SK-N-SH (cell line): ENCODE results near the gene AGFG1. TPM values are rescaled to one million over a fixed set of nuclear protein-coding genes. Genes with fewer than 3 reads are reported as not detected.
A peak's percentile ranks its signal among the peaks of the same experiment; 100 is the strongest.

ENCODE experiments used
- CTCF ChIA-PET: fragments of 300-600, 350-600 bp; formaldehyde crosslinking; extraction: SDS; loops from one replicate; lab custom pipeline; 2021; lab: Yijun Ruan, JAX
- POLR2A ChIA-PET: fragments of 350-600 bp; sonication (Branson Sonifier 250); formaldehyde crosslinking; extraction: SDS; loops from one replicate; lab custom pipeline; 2020; ENCODE audit warnings: antibody characterized with exemption, inconsistent platforms; lab: Yijun Ruan, JAX
- DNase-seq: peaks from one replicate; pipeline ENCODE4 v3.0.0; 2012
- H2AFZ ChIP-seq: fragments of 200-600 bp; sonication (generic); 2 replicates; pipeline ENCODE4 v1.8.1; 2016; ENCODE audit warnings: antibody characterized with exemption, mild to moderate bottlenecking, low read depth
- H3F3A ChIP-seq: fragments of 200-600 bp; sonication (generic); replicated peaks from 2 replicates; pipeline ENCODE3; 2016; ENCODE audit warnings: antibody characterized with exemption, mild to moderate bottlenecking; ENCODE audit not compliant: insufficient read depth
- H3K27ac ChIP-seq, 2 experiments: fragments of 200-500 bp in 1 of 2; fragments of 200-600 bp in 1 of 2; sonication (Bioruptor generic) in 1 of 2; sonication (generic), shearing (Covaris generic) in 1 of 2; 2 replicates each; pipeline versions ENCODE4 v1.5.1 to v1.6.1; 2014 to 2016; ENCODE audit warnings: low read depth in 2 of 2, inconsistent platforms in 1 of 2, low read length in 1 of 2, mild to moderate bottlenecking in 1 of 2, mixed read lengths in 1 of 2
- H3K27me3 ChIP-seq: fragments of 200-600 bp; sonication (generic), shearing (Covaris generic); 2 replicates; pipeline ENCODE4 v1.6.1; 2016; ENCODE audit warnings: mixed run types; ENCODE audit not compliant: insufficient read depth
- H3K36me3 ChIP-seq, 2 experiments: fragments of 200-500 bp in 1 of 2; fragments of 200-600 bp in 1 of 2; sonication (Bioruptor generic) in 1 of 2; sonication (generic) in 1 of 2; replicated peaks in 1 of 2; 2 replicates each; pipeline versions ENCODE3 to v1.5.1; 2014 to 2016; ENCODE audit warnings: low read length in 1 of 2, mild to moderate bottlenecking in 1 of 2; ENCODE audit not compliant: insufficient read depth in 2 of 2, control insufficient read depth in 1 of 2
- H3K4me1 ChIP-seq, 2 experiments: fragments of 200-500 bp in 1 of 2; fragments of 200-600 bp in 1 of 2; sonication (Bioruptor generic) in 1 of 2; sonication (generic), shearing (Covaris generic) in 1 of 2; 2 replicates each; pipeline versions ENCODE4 v1.5.1 to v1.6.1; 2014 to 2016; ENCODE audit warnings: low read depth in 1 of 2, low read length in 1 of 2, mixed run types in 1 of 2; ENCODE audit not compliant: insufficient read depth in 2 of 2, control insufficient read depth in 1 of 2
- H3K4me2 ChIP-seq: fragments of 200-600 bp; sonication (generic), shearing (Covaris generic); 2 replicates; pipeline ENCODE4 v1.6.1; 2017; ENCODE audit warnings: mixed run types
- H3K4me3 ChIP-seq, 2 experiments: fragments of 200-500 bp in 1 of 2; fragments of 200-600 bp in 1 of 2; sonication (Bioruptor generic) in 1 of 2; sonication (generic), shearing (Covaris generic) in 1 of 2; 2 replicates each; pipeline versions ENCODE4 v1.5.1 to v1.8.1; 2014 to 2016; ENCODE audit warnings: low read depth in 2 of 2, inconsistent platforms in 1 of 2, low read length in 1 of 2, mild to moderate bottlenecking in 1 of 2, mixed read lengths in 1 of 2, moderate library complexity in 1 of 2
- H3K79me2 ChIP-seq: fragments of 200-600 bp; sonication (generic); 2 replicates; pipeline ENCODE4 v1.8.1; 2017; ENCODE audit warnings: mild to moderate bottlenecking; ENCODE audit not compliant: insufficient read depth
- H3K9ac ChIP-seq: fragments of 200-600 bp; sonication (generic); 2 replicates; pipeline ENCODE4 v1.6.1; 2017; ENCODE audit warnings: mixed run types
- H3K9me2 ChIP-seq: fragments of 200-600 bp; sonication (generic); 2 replicates; pipeline ENCODE4 v1.6.1; 2017; ENCODE audit warnings: mixed run types
- H3K9me3 ChIP-seq: fragments of 200-600 bp; sonication (generic); 2 replicates; pipeline ENCODE4 v1.6.1; 2017; ENCODE audit warnings: mixed run types, mild to moderate bottlenecking, moderate library complexity
- H4K20me1 ChIP-seq: fragments of 200-600 bp; sonication (generic); 2 replicates; pipeline ENCODE4 v1.6.1; 2017; ENCODE audit warnings: mild to moderate bottlenecking, mixed run types; ENCODE audit not compliant: insufficient read depth
- ELF1 ChIP-seq: IDR thresholded peaks from 2 replicates; pipeline ENCODE4 v1.4.0; 2012
- EP300 ChIP-seq, 2 experiments: IDR thresholded peaks; 2 replicates each; pipeline versions ENCODE4 v1.4.0 to v1.6.1; 2012; ENCODE audit warnings: borderline replicate concordance in 1 of 2, low read depth in 1 of 2, low read length in 1 of 2
- FOSL2 ChIP-seq: IDR thresholded peaks from 2 replicates; pipeline ENCODE4 v1.4.0; 2012; ENCODE audit warnings: low read depth, mild to moderate bottlenecking, moderate library complexity, borderline replicate concordance
- FOXJ3 ChIP-seq: sonication (generic); formaldehyde crosslinking; IDR thresholded peaks from 2 replicates; pipeline ENCODE4 v1.5.1; 2020; ENCODE audit warnings: mild to moderate bottlenecking, missing genetic modification reagents
- FOXM1 ChIP-seq: IDR thresholded peaks from 2 replicates; pipeline ENCODE4 v1.4.0; 2012; ENCODE audit warnings: low read depth, mild to moderate bottlenecking
- GATA2 ChIP-seq: sonication (generic); formaldehyde crosslinking; IDR thresholded peaks from 2 replicates; pipeline ENCODE4 v1.5.0; 2020; ENCODE audit warnings: mild to moderate bottlenecking, missing genetic modification reagents
- JUND ChIP-seq: IDR thresholded peaks from 2 replicates; pipeline ENCODE4 v1.4.0; 2012
- MXI1 ChIP-seq: IDR thresholded peaks from 2 replicates; pipeline ENCODE4 v1.6.1; 2012; ENCODE audit warnings: mild to moderate bottlenecking, low read depth, low read length, improper control_type of control experiment
- RCOR1 ChIP-seq: fragments of 150-350 bp; IDR thresholded peaks from 2 replicates; pipeline ENCODE4 v1.6.1; 2017; ENCODE audit warnings: antibody characterized with exemption, low read length
- RXRA ChIP-seq: IDR thresholded peaks from 2 replicates; pipeline ENCODE4 v1.4.0; 2012; ENCODE audit warnings: low read depth, mild to moderate bottlenecking, borderline replicate concordance
- SIN3A ChIP-seq: IDR thresholded peaks from 2 replicates; pipeline ENCODE4 v1.6.1; 2012; ENCODE audit warnings: low read depth, mild to moderate bottlenecking, low read length, moderate library complexity, borderline replicate concordance
- TAF1 ChIP-seq: IDR thresholded peaks from 2 replicates; pipeline ENCODE4 v1.6.1; 2012; ENCODE audit warnings: low read depth, mild to moderate bottlenecking, low read length, moderate library complexity, borderline replicate concordance
- TEAD4 ChIP-seq: IDR thresholded peaks from 2 replicates; pipeline ENCODE4 v1.4.0; 2012; ENCODE audit warnings: mild to moderate bottlenecking, borderline replicate concordance; ENCODE audit not compliant: insufficient read depth
- YY1 ChIP-seq: IDR thresholded peaks from 2 replicates; pipeline ENCODE4 v1.4.0; 2012; ENCODE audit warnings: low read depth, mild to moderate bottlenecking
- WGBS: methylation state at CpG from one replicate; pipeline ENCODE4 v1.1.6; 2017; ENCODE audit warnings: low lambda C conversion rate; 5-methylcytosine and 5-hydroxymethylcytosine counted together
- polyA plus RNA-seq, 3 experiments: library from polyadenylated mRNA; depleted of rRNA; stranded (reverse); fragments of >200 nt; gene quantifications; 2 replicates each; pipeline ENCODE4 v1.2.3, GENCODE V29; 2012
- TF ChIP-seq, protein P1 (sequence below): fragments of 200-600 bp; sonication (generic); IDR thresholded peaks from 2 replicates; pipeline ENCODE4 v1.6.1; 2017; ENCODE audit warnings: antibody characterized with exemption, mild to moderate bottlenecking, moderate library complexity
- TF ChIP-seq, protein P2 (sequence below): IDR thresholded peaks from 2 replicates; pipeline ENCODE4 v1.4.0; 2012; ENCODE audit warnings: low read depth, borderline replicate concordance
- TF ChIP-seq, protein P3 (sequence below): IDR thresholded peaks from 2 replicates; pipeline ENCODE4 v1.4.0; 2012; ENCODE audit warnings: low read depth, borderline replicate concordance
- TF ChIP-seq, protein P4 (sequence below): IDR thresholded peaks from 2 replicates; pipeline ENCODE4 v1.4.0; 2012; ENCODE audit warnings: low read depth

AGFG1 gene
- polyA plus RNA-seq, 1 of the 3 experiments (the other 2 are of a cell fraction): 42.3 TPM

DNA sequence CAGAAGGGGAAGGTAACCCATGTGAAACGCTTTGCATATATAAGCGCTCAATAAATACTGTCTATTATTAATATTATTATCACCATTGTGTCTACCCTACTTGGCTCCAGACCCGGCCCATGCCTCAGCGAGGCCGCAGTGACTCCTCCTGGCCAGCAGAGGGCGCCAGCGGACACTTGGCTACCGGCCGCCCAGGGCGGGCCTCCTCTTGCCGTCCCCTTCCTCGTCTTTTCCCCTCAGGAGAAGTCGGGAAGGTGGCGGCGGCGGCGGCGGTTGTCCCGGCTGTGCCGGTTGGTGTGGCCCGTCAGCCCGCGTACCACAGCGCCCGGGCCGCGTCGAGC, at the start of gene AGFG1 (continued):
- TF ChIP-seq, protein P1, sequence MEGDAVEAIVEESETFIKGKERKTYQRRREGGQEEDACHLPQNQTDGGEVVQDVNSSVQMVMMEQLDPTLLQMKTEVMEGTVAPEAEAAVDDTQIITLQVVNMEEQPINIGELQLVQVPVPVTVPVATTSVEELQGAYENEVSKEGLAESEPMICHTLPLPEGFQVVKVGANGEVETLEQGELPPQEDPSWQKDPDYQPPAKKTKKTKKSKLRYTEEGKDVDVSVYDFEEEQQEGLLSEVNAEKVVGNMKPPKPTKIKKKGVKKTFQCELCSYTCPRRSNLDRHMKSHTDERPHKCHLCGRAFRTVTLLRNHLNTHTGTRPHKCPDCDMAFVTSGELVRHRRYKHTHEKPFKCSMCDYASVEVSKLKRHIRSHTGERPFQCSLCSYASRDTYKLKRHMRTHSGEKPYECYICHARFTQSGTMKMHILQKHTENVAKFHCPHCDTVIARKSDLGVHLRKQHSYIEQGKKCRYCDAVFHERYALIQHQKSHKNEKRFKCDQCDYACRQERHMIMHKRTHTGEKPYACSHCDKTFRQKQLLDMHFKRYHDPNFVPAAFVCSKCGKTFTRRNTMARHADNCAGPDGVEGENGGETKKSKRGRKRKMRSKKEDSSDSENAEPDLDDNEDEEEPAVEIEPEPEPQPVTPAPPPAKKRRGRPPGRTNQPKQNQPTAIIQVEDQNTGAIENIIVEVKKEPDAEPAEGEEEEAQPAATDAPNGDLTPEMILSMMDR: peak; percentile 96
- peak; percentile 34; the same call in 1 of the 2 replicates for TF ChIP-seq FOSL2
- TF ChIP-seq SIN3A: peak; percentile 70; the same call in 1 of the 2 replicates
- peak in 1 of 2 experiments; percentile 20; a peak in 1 of 4 replicates for TF ChIP-seq EP300 (IDR thresholded peaks at IDR 0.05; ENCODE audit: borderline replicate concordance in 1 of 2, low read depth in 1 of 2, low read length in 1 of 2)
- TF ChIP-seq RXRA: no peak; the same call in 1 of the 2 replicates
- 0 out of 2 replicates have a peak, but pooled peaks have one; percentile 21 for TF ChIP-seq FOXM1
- no peak for TF ChIP-seq TEAD4
- TF ChIP-seq RCOR1: no peak
- peak; percentile 82 for TF ChIP-seq YY1
- TF ChIP-seq MXI1: peak; percentile 7; the same call in 1 of the 2 replicates

DNA sequence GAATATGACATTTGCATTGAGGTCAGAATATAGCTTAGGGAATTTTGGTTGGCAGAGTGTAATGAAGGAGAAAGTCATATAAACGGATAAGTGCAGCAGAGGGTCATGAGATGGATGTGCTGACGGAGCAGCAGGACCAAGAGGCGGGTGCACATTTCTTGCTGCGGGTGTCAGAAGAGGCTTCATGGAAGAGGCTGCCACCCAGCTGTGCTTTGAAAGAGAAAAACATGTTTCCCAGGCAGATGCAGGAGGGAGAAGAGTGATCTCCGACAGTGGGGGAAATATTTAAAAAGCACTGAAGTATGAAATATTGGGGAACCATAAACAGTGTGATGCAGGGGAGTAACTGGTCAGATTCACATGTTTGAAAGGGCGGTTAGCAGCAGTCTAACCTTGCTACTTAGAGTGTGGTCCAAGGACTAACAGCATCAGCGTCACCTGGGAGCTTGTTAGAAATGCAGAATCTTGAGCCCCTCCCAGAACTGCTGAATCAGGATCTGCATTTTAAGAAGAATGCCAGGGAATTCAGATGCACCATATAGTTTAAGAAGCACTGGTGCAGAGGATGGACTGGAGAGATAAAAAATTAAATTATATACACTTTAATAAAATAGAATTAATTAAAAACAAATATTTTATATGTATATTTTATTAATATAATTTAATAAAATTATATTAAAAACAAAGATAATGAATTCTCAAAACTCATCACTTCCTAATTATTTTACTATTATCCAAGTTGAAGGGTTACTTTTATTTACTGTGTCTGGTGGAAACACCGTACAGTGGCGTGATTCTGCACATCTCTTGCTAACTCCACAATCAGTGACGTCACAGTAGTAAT, 48.1 kb upstream of the AGFG1 start:
- no peaks in the 10 kb centered on the region for H3K9me2 ChIP-seq
- H3K27me3 ChIP-seq: no peaks in the 10 kb centered on the region
- H3K79me2 ChIP-seq: no peaks in the 10 kb centered on the region
- H3K4me3 ChIP-seq: no peak overlapping the region
- TF ChIP-seq, protein P2, sequence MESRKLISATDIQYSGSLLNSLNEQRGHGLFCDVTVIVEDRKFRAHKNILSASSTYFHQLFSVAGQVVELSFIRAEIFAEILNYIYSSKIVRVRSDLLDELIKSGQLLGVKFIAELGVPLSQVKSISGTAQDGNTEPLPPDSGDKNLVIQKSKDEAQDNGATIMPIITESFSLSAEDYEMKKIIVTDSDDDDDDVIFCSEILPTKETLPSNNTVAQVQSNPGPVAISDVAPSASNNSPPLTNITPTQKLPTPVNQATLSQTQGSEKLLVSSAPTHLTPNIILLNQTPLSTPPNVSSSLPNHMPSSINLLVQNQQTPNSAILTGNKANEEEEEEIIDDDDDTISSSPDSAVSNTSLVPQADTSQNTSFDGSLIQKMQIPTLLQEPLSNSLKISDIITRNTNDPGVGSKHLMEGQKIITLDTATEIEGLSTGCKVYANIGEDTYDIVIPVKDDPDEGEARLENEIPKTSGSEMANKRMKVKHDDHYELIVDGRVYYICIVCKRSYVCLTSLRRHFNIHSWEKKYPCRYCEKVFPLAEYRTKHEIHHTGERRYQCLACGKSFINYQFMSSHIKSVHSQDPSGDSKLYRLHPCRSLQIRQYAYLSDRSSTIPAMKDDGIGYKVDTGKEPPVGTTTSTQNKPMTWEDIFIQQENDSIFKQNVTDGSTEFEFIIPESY: no peak
- TF ChIP-seq, protein P3, sequence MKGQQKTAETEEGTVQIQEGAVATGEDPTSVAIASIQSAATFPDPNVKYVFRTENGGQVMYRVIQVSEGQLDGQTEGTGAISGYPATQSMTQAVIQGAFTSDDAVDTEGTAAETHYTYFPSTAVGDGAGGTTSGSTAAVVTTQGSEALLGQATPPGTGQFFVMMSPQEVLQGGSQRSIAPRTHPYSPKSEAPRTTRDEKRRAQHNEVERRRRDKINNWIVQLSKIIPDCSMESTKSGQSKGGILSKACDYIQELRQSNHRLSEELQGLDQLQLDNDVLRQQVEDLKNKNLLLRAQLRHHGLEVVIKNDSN: no peak
- TF ChIP-seq RCOR1: no peak
- TF ChIP-seq, protein P4, sequence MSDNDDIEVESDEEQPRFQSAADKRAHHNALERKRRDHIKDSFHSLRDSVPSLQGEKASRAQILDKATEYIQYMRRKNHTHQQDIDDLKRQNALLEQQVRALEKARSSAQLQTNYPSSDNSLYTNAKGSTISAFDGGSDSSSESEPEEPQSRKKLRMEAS: no peak
- TF ChIP-seq, protein P1: no peak
- TF ChIP-seq GATA2: no peak
- TF ChIP-seq FOXJ3 (CRISPR knock-in tag): no peak
- no peak for TF ChIP-seq YY1
- TF ChIP-seq TAF1: no peak
- no peak for TF ChIP-seq RXRA
- no peak for TF ChIP-seq ELF1
- no peak for TF ChIP-seq JUND
- no peak overlapping the region for H3K9ac ChIP-seq
- H3K27ac ChIP-seq: no peak overlapping the region
- DNase-seq: no peak
- no peaks in the 10 kb centered on the region for H3K4me1 ChIP-seq
- H2AFZ ChIP-seq: no peak overlapping the region
- no peak overlapping the region for H3K4me2 ChIP-seq
- H3K36me3 ChIP-seq: no peaks in the 10 kb centered on the region
- CTCF ChIA-PET: no interaction called here
- H4K20me1 ChIP-seq: no peaks in the 10 kb centered on the region
- POLR2A ChIA-PET: no interaction called here
- H3F3A ChIP-seq: no peaks in the 10 kb centered on the region
- WGBS: 86% methylated on average over 10 of the region's 10 CpGs
- no peaks in the 10 kb centered on the region for H3K9me3 ChIP-seq
